Measurements from ENCODE around the gene RNASEH2B. TPM values are rescaled to one million over a fixed set of nuclear protein-coding genes. Genes with fewer than 3 reads are reported as not detected.

The RNASEH2B gene, protein sequence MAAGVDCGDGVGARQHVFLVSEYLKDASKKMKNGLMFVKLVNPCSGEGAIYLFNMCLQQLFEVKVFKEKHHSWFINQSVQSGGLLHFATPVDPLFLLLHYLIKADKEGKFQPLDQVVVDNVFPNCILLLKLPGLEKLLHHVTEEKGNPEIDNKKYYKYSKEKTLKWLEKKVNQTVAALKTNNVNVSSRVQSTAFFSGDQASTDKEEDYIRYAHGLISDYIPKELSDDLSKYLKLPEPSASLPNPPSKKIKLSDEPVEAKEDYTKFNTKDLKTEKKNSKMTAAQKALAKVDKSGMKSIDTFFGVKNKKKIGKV
- 66.3 and 73.8 TPM in 2 replicates for total RNA-seq (2014; rRNA removed; shearing (Covaris generic))

DNA sequence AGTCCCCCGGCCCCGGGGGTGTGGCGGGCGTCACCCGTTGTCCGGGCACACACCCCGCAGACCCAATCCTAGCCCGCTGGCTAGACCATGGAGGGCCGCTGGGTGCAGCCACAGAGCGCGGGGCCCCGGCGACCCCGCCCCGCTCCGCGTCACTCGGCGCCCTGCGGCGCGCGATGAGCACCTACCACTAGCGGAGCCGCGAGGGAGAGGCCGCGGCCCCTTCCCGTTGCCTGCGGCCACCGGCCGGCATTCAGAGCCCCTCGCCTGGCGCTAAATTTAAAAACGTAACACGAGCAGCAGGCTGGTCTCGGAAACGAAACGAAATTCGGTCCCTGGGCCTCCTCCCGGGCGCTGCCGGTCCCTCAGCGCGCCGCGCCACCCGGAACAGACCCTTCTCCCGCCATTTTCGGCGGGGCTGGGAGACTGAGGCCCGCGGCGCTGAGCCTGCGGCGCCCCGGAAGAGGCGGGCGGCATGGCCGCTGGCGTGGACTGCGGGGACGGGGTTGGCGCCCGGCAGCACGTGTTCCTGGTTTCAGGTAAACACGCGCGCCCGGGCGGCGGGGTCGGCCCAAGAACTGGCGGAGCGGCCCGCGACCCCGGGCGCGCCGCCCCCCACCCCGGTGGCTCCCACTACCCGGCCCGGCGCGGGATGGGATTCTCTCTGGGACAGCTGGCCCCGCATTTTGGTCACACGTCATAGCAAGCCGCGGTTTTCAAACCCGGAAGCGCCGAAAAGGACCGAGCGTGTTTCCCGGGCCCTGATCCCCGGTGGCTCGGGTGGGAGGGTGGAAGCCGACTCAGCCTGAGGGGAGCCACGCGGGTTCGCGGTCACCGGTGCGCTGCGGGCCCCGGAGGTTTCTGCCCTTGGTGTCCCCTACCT lies at the start of gene RNASEH2B:
TSS of gene RNASEH2B (plus strand) at position 187 of the 880 bp plus-strand sequence. CDS start at position 473, 286 bp downstream.
- DNase-seq (ENCODE audit: low read depth), result peak; percentile 73

DNA sequence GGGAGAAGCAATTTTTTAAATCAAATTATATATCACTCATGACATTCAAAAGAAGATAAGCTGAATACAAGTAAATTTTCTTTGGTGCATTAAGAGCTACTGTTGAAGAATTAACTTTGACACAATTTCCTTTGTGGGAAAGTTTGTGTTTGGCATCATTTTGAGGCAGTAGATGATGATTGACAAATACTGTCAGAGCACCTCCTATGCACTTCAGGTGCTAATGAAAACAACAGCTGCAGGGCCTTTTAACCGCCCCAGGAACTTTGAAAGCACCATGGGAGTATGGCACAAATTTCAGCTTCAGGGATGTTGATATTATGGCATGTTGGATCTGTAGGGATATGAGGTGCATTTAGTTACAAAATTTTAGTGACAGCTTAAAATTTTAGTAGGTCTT lies 45.1 kb upstream of the RNASEH2B start:
- no peak for DNase-seq (ENCODE audit: low read depth)

DNA sequence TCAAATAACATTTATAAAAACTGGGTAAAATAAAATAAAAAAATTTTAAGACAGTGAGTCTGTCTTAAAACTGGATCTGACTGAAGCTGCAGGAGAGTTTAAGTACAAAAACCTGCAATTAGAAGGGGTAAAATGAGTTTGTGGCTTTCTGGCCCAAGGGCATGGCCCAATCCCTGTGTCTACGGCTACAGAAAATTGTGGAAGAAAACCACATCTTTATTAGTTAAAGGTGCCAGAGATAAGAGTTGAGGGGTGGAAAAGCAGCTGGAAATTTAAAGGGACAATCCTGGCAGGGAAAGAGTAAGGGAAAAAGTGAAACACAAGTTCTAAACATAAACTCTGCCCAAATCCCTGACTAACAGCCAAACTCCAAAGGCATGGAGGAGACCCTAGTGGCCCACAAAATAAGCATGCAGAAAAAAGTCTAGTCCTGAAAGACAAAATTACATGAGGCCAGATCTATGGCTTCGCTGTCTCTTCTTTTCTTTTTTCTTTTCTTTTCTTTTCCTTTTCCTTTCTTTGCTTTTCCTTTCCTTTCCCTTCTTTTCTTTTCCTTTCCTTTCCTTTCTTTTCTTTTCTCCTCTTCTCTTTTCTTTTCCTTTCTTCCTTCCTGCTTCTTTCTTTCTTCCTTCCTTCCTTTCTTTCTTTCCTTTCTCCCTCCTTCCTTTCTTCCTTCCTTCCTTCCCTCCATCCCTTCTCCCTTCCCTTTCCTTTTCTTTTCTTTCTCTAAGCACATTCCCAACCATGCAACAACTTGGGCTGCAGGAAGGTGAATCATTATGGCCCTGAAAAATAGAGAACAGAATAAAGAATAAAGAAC lies 42.6 kb upstream of the RNASEH2B start:
- DNase-seq (ENCODE audit: low read depth), result no peak

DNA sequence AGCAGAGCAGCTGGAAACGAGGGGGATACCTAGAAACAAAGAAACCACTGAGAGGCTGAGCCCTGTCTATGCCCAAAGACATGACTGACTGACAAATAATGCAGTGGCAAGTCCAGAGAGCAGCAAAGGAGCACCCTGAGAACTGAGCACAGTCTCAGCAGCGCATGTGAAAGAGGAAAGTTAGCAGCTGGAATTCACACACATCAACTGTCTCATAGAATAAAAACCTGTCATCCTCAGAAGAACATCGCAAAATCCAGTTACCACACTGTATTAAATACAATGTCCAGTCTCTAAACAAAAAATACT lies 42.0 kb upstream of the RNASEH2B start:
- DNase-seq (ENCODE audit: low read depth), result no peak

DNA sequence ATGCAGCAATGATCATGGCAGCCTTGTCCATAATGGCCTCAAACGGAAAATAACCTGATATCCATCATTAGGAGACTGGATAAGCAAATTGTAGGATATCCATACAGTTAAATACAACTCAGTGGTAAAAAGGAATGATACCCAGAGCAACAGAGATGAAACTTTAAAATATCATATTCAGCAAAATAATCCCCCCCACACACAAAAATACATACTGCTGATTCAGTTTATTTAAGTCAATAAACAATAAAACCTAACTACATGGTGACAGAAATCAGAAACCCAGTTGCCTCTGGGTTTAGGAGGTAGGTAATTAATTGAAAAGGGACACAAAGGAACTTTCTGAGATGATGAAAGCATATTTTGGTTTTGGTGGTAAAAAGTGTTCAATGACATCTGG lies 38.2 kb upstream of the RNASEH2B start:
- no peak for DNase-seq (ENCODE audit: low read depth)

DNA sequence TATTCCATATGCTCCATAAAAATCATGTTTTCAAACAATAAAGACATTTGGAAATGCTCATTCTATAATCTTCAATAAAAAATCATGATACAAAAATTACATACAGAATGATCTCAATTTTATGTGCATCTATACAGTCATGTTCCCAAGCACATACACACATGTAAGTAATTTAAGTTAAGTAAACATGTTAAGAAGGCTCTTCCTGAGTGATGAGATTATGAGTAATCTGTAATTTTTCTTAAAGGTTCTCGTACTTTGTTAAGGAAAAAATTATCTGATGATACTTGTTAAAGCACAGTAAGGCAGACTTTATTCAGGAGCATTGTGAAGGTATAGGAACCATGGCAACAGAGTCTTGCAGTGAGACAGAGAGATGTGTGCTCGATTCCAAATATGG lies 36.1 kb upstream of the RNASEH2B start:
- no peak for DNase-seq (ENCODE audit: low read depth)

DNA sequence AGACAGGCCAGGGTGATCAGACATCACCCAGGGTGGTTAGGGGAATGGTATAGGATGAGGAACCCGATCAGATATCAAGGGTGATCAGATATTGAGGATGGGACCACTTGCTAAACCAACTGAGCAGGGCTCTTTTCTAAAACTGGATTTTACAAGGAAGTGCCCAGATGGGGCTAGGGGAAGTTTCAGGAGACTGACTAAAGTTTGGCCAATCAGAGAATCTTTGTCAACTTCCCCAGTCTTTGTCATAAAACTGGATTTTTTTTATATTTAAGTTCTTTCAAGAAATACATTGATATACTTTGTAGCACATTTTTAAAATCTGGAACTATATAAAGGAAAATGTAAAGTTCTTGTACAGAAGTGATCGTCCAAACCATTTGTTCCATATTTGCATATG lies 35.6 kb upstream of the RNASEH2B start:
- DNase-seq (ENCODE audit: low read depth), result no peak

DNA sequence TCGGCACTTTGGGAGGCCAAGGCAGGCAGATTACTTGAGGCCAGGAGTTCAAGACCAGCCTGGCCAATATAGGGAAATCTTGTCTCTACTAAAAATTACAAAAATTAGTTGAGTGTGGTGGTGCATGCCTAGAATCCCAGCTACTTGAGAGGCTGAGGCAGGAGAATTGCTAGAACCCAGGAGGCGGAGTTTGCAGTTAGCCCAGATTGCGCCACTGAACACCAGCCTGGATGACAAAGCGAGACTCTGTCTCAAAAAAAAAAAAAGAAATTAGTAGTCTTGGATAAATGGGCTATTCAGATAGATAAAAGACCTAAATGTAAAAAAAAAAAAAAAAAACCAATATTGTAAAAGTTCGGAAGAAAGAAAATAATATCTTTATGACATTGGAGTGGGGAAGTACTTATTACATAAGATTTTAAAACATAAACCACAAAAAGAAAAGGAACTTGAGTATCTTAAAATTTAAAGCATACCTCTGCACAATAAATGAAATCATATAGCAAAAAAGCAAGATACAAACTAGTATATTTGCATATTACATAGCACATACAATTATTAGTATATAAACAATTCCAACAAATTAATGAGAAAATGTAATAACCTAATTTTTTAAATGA lies 26.7 kb upstream of the RNASEH2B start:
- DNase-seq (ENCODE audit: low read depth), result no peak

DNA sequence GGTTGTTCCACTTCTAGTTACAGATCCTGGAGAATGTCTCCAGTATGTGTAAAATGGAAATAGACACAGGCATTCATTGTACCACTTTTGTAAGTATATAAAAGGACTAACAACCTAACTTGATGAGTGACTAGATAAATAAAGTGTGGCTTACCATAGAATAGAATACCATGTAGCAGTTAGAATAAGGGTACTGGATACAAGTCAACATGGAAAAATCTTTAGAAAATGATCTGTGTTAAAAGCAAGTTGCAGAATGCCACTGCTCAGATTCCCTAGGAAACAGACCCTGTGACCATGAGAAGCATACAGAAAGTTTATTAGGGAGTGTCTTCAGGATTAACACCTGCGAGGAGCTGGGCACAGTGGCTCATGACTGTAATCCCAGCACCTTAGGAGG lies 25.9 kb upstream of the RNASEH2B start:
- DNase-seq (ENCODE audit: low read depth), result no peak

DNA sequence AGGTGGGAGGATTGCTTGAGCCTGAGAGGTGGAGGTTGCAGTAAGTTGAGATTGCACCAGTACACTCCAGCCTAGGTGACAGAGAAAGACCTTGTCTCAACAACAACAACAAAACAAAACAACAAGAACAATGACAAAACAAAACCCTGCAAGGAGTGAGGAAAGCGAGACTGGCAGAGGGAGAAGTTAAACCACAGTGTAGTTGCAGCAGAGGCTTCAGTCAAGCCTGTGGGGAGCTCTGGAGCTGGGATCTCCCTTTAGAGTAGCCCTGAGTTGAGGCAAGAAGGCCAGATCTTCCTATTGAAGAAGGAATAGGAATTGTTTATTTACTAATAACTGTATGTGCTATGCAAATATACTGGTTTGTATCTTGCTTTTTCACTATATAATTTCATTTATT lies 25.3 kb upstream of the RNASEH2B start:
- DNase-seq (ENCODE audit: low read depth), result no peak

DNA sequence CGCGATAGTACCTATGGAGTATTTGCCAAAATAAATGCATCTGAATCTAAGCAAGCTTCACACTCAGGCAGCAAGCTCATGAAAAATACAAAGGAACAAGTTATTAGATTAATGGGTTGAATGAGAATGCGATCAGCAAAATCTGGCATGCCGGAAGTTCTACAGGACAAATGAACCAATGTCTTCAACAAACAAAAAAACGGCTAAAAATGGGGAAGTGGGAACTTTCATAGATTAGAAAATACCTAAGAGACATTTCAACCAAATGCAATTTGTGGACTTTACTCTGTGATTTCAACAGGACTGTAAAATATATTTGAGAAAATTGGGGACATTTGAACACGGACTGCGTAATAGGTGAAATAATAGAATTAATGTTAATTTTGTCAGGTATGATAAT lies 22.4 kb upstream of the RNASEH2B start:
- DNase-seq (ENCODE audit: low read depth), result no peak

DNA sequence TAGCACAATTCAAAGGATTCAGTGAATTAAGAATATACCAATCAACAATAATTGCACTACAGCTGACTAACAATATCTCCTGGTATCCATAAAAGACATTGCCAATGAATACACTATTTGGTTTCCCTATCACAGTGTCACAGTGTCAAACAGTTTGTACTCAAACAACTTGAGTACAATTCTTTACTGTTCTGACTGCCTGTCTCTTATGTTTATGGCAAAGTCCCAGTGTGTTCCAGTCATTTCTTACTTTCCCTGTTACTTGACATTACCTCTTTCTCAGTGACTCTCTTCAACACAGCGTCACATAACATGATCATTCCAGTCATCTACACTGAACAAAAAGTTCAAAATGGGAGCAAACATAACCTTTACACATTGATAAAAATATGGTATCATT lies 21.2 kb upstream of the RNASEH2B start:
- DNase-seq (ENCODE audit: low read depth), result no peak

DNA sequence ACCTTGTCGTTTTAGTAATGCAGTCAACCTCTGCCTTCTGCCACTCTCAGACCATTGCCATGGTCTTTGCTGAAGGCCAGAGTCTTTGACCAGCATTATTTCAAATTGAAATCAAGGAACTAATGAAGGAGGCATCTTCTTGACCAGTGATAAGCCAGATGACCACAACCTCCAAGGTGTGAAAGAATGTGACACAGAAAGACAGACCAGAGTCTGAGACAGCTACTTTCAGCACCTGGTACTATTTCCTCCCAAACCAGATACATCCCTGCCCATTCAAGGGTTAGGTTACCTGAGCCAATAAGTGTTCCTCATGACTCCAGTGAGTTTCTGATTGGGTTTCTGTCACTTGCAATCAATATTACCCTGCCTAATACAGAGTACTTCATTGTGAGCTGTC lies 20.3 kb upstream of the RNASEH2B start:
- no peak for DNase-seq (ENCODE audit: low read depth)

DNA sequence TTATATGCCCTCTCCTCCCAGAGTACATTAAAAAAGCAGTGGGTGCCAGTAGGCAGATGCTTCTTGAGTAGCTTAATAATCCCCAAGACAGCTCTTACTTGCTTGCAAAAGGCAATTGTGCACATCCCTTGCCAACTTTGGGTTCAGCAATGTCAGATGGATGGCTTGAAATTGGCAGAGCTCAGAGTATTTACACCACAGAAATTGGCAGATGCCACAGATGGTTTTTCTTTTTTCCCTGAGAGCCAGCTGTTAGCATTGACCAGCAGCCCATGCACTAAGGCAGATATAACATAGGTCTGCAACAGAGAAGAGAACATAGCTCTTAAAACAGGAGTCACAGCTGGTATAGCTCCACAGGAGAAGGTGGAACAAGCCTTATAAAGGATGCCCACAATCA lies 18.4 kb upstream of the RNASEH2B start:
- no peak for DNase-seq (ENCODE audit: low read depth)

DNA sequence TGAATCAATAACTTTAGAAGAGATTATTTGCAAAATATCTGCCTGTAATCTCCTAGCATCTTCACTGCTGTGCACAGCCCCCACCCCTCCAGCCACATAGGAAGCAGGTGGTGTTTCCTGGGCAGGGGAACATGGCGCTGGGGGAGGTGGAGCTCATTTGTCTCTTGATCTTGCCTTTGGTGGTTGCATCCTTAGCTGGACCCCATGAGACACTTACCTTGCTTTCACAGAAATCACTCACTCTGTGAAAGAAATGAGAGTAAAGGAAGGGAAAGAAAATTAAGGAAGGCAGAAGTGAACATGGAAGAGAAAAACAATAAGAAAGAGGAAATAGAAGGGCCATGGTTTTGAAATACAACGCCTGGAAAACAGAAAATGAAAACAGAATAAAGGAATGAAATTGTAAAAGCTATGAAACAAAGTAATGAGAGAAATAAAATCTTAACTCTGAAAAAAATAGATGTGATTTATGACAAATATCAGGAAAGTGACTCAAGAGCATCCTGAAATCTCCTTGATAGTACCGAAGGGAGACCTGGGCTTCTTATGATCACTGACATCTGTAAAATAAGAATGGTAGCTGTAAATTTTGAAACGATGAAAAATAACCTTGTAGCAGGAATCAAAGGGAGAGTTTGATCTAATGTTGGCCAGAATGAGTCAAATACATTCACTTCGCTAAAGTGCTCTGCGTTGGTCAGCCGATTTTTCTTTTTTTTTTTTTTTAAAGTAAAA lies 17.2 kb upstream of the RNASEH2B start:
- no peak for DNase-seq (ENCODE audit: low read depth)

DNA sequence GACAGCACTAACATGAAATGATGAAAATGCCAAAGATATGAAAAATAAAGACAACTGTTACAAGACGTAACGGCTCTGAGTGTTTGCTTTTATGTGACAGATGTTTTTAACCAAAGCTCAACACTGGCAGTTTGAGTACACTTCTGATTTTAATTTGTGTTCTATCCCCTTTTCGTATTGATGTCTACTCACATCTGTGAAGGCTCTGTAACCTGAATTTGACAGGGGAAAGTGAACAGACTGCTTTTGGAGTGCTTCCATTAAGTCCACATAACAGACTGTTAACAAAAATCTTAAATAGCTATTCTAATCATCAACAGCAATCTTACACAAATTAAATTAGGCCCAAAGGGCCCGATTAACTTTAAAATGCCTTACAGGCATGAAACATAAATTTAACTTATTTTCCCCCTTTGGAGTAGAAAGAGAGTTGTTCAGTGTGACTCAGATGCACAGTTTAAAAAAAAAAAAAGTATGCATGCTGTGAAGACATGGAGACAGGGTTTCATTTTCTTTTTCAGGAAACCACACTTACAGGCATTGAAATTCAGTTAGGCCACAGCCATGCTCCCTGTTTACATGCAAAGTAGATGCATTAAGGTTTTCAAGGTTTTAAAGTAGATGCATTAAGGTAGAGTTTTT lies 16.3 kb upstream of the RNASEH2B start:
- no peak for DNase-seq (ENCODE audit: low read depth)

DNA sequence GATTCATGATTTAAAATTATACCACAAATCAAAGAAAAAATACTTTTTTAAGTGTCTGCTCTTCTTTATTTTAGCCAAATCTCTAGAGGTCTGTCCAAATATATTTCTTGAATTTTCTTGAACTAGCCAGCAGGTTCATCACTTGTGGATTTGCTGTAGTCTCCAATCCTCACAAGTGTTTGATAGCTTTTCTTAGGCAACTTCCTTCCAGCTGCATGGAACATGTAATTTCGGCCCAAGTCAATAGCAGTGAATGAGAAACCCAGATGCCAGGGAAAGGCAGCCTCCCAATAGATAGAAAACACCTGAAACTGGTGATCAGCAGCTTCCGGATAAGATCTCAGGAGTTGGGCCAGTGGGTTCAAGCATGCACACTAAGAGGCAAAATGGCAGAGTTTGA lies 15.6 kb upstream of the RNASEH2B start:
- no peak for DNase-seq (ENCODE audit: low read depth)

DNA sequence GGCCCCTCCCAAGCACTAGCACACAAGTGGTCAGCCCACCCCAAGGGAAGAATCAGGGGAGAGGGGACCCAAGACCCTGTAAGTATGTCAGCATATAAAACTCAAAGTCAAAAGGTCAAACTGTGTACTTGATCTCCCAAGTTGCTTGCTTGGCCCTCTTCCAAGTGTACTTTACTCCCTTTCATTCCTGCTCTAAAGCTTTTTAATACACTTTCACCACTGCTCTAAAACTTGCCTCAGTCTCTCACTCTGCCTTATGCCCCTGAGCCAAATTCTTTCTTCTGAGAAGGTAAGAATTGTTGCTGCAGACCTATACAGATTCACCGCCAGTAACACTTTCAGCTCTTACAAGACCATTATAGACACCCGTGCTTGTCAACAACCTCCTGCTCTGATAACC lies 15.1 kb upstream of the RNASEH2B start:
- DNase-seq (ENCODE audit: low read depth), result no peak

DNA sequence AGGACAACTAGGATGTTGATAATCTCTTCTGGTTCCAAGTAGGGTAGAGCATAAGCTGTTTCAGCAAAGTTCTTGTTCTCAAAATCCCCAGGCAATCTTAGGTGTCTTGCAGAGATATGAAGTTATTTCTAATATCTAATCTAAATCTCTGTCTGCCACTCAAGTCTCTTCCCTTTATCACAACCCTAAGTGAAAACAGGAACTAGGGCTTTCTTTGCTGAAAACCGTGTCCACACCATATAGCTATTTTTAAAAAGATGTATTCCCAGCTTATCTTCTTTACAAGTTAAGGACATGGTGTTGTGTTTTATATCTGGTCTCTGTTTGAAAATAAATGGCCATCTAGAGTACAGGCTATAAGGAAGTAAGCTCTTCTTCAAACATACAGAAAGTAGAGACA lies 11.3 kb upstream of the RNASEH2B start:
- no peak for DNase-seq (ENCODE audit: low read depth)

DNA sequence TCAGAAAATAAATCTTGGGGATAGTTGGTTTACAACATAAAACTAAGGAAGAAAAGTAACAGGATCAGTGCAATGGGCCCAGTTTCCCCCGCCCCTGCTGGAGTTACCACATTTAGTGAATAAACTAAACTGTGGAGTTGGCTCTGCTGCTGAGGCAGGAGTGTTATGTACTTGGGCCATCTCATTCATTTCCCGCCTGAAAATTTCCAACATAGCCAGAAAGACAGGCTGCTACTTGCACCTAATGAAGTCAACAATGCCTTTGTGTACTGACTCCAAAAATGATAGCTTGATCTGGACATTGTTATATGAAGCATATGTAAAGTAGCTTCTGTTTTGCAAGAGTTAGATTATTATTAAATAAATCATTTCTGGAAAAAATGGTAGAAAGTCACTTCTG lies 7.9 kb upstream of the RNASEH2B start:
- no peak for DNase-seq (ENCODE audit: low read depth)

DNA sequence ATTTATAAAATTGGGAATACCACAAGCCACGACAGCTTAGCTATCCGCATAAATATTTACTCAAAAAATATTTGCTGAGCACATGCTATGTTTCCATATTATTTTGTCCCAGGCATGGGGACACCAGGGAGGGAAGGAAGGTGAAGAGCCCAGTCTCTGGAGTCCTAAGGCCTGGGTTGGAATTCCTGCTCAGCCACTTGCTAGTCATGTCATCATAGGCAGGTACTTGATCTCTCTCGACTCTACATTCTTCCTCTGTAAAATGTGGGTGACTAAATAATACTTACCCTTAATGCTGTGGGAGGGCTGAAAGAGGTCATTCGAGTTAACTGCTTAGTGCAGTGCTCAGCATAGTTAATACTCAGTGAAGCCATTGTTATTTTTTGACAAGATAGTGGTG lies 4.3 kb upstream of the RNASEH2B start:
- DNase-seq (ENCODE audit: low read depth), result no peak

All from Daoy (cell line).